GM19025 (cell line): Measurements from ENCODE around the gene VPS41.

Experiments used
- ATAC-seq: cut with Tn5 transposase; IDR thresholded peaks from one replicate; pipeline ENCODE4 v1.9.1; 2021; ENCODE audit warnings: mild to moderate bottlenecking, low read depth, moderate library complexity; ENCODE audit not compliant: unreplicated experiment

Gene VPS41

GRCh38 chr7:38907766-38908165 lies 1.2 kb downstream of the VPS41 start:
- no peak for ATAC-seq

GRCh38 chr7:38907066-38907465 lies 1.9 kb downstream of the VPS41 start:
- ATAC-seq, result no peak

GRCh38 chr7:38905056-38905759 lies 3.8 kb downstream of the VPS41 start:
- peak; percentile 24 for ATAC-seq

GRCh38 chr7:38903057-38903456 lies 5.9 kb downstream of the VPS41 start:
- no peak for ATAC-seq

GRCh38 chr7:38902449-38902848 lies 6.5 kb downstream of the VPS41 start:
- ATAC-seq, result no peak

GRCh38 chr7:38893061-38893460 lies 15.9 kb downstream of the VPS41 start:
- no peak for ATAC-seq

- ATAC-seq, result no peak
These were observed 18.4 kb downstream of the VPS41 start for GRCh38 chr7:38890597-38890996.

GRCh38 chr7:38889872-38890432 lies 19.0 kb downstream of the VPS41 start:
- ATAC-seq, result no peak

GRCh38 chr7:38889079-38889478 lies 19.9 kb downstream of the VPS41 start:
- no peak for ATAC-seq

- ATAC-seq, result no peak
These were observed 22.7 kb downstream of the VPS41 start for GRCh38 chr7:38886265-38886664.

- ATAC-seq, result no peak
These were observed 25.3 kb downstream of the VPS41 start for GRCh38 chr7:38883706-38884105.

GRCh38 chr7:38881947-38882684 lies 26.9 kb downstream of the VPS41 start:
- ATAC-seq, result no peak

GRCh38 chr7:38881015-38881414 lies 28.0 kb downstream of the VPS41 start:
- no peak for ATAC-seq

- no peak for ATAC-seq
These were observed 28.5 kb downstream of the VPS41 start for GRCh38 chr7:38880454-38880853.

GRCh38 chr7:38880035-38880434 lies 29.0 kb downstream of the VPS41 start:
- no peak for ATAC-seq

- no peak for ATAC-seq
These were observed 30.1 kb downstream of the VPS41 start for GRCh38 chr7:38878694-38879457.

GRCh38 chr7:38873433-38873832 lies 35.6 kb downstream of the VPS41 start:
- no peak for ATAC-seq

- ATAC-seq, result no peak
These were observed 36.8 kb downstream of the VPS41 start for GRCh38 chr7:38872202-38872601.

GRCh38 chr7:38870147-38870546 lies 38.8 kb downstream of the VPS41 start:
- no peak for ATAC-seq

- ATAC-seq, result no peak
These were observed 45.2 kb downstream of the VPS41 start for GRCh38 chr7:38863601-38864291.
